Transverse colon (tissue), 4 donors: ENCODE measurements around the gene BCAS1.

Experiments used
- EP300 ChIP-seq: sonication (generic); formaldehyde crosslinking; IDR thresholded peaks from one replicate; pipeline ENCODE4 v1.6.1; 2017; ENCODE audit warnings: antibody characterized with exemption, low read depth
- POLR2A ChIP-seq: fragments of 450-650 bp; IDR thresholded peaks from one replicate; pipeline ENCODE4 v1.6.1; 2016; ENCODE audit warnings: antibody characterized with exemption, mild to moderate bottlenecking, moderate library complexity
- POLR2AphosphoS5 ChIP-seq, 3 donors: sonication (generic); formaldehyde crosslinking; IDR thresholded peaks; one replicate each; pipeline ENCODE4 v1.6.1; 2016; ENCODE audit warnings: antibody characterized with exemption in 3 of 3
- TF ChIP-seq, protein P1 (sequence below), 5 experiments: fragments of 200-600 bp in 3 of 5; fragments of 450-650 bp in 2 of 5; sonication (generic) in 3 of 5; IDR thresholded peaks; 1 replicate in 2 of 5; 2 replicates in 3 of 5; pipeline ENCODE4 v1.5.1; 2016 to 2017; ENCODE audit warnings: antibody characterized with exemption in 5 of 5, inconsistent platforms in 3 of 5, mild to moderate bottlenecking in 2 of 5, moderate library complexity in 1 of 5

DNA sequence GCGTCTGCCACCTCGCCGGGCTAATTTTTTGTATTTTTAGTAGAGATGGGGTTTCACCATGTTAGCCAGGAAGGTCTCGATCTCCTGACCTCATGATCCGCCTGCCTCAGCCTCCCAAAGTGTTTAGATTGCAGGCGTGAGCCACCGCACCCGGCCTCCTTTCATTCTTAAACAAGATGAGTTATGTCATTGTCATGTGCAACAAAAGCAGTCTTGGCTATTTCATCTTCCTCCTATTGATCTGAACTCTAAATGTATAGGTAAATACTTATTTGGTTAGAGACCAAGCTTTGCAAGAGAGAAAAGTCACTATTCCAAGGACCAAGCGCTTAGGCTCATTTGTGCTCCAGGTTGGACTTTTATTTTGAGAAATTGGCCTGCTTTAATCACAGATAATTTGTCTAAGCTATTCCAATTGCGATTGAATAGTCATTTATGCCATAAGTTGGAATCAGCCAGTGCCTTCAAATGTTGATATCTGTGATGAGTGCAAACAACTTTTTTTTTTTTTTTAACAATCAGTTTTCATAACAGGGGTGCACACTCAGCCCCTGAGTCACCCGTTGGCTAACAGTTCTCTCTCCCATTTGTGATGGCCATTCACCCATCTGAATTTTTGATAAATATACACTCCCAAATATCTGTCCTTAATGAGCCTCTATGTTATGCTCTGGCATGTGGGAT lies 167.3 kb downstream of the BCAS1 start:
- TF ChIP-seq, protein P1, sequence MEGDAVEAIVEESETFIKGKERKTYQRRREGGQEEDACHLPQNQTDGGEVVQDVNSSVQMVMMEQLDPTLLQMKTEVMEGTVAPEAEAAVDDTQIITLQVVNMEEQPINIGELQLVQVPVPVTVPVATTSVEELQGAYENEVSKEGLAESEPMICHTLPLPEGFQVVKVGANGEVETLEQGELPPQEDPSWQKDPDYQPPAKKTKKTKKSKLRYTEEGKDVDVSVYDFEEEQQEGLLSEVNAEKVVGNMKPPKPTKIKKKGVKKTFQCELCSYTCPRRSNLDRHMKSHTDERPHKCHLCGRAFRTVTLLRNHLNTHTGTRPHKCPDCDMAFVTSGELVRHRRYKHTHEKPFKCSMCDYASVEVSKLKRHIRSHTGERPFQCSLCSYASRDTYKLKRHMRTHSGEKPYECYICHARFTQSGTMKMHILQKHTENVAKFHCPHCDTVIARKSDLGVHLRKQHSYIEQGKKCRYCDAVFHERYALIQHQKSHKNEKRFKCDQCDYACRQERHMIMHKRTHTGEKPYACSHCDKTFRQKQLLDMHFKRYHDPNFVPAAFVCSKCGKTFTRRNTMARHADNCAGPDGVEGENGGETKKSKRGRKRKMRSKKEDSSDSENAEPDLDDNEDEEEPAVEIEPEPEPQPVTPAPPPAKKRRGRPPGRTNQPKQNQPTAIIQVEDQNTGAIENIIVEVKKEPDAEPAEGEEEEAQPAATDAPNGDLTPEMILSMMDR (IDR thresholded peaks at IDR 0.05) = no peak
- TF ChIP-seq POLR2A = no peak
- TF ChIP-seq POLR2AphosphoS5 (IDR thresholded peaks at IDR 0.05) = no peak
- TF ChIP-seq EP300 = no peak
